ENCODE data around the gene CDH4.

The CDH4 gene

GRCh38 chr20:61357119-61357518 lies 105.1 kb downstream of the CDH4 start:
- Histone ChIP-seq H3K9me3 (ENCODE audit: control insufficient read depth, insufficient read depth, low read depth, low read length) (no peaks in the 10 kb centered on the region), H3K4me3 (ENCODE audit: low read depth, low read length) (no peak overlapping the region), H3K36me3 (ENCODE audit: control insufficient read depth, insufficient read depth, low read length) (no peaks in the 10 kb centered on the region), H3K27me3 (ENCODE audit: control insufficient read depth, insufficient read depth, low read length) (peaks cover 76% of the 10 kb centered on the region), H3K4me1 (ENCODE audit: control insufficient read depth, insufficient read depth, low read length) (peaks cover 10% of the 10 kb centered on the region; the same call in 1 of the 2 replicates), H3K27ac (ENCODE audit: low read depth, low read length) (no peak overlapping the region), H3K9ac (ENCODE audit: low read length) (no peak overlapping the region)

- Histone ChIP-seq H3K9me3 (ENCODE audit: control insufficient read depth, insufficient read depth, low read depth, low read length) (no peaks in the 10 kb centered on the region), H3K4me3 (ENCODE audit: low read depth, low read length) (no peak overlapping the region), H3K9ac (ENCODE audit: low read length) (no peak overlapping the region), H3K36me3 (ENCODE audit: control insufficient read depth, insufficient read depth, low read length) (no peaks in the 10 kb centered on the region), H3K27me3 (ENCODE audit: control insufficient read depth, insufficient read depth, low read length) (peaks cover 81% of the 10 kb centered on the region), H3K27ac (ENCODE audit: low read depth, low read length) (no peak overlapping the region), H3K4me1 (ENCODE audit: control insufficient read depth, insufficient read depth, low read length) (no peaks in the 10 kb centered on the region)
These were observed 107.2 kb downstream of the CDH4 start for GRCh38 chr20:61359254-61359653.

GRCh38 chr20:61360296-61360695 lies 108.2 kb downstream of the CDH4 start:
- Histone ChIP-seq H3K27ac (ENCODE audit: low read depth, low read length) (no peak overlapping the region), H3K9me3 (ENCODE audit: control insufficient read depth, insufficient read depth, low read depth, low read length) (peaks cover 5% of the 10 kb centered on the region), H3K27me3 (ENCODE audit: control insufficient read depth, insufficient read depth, low read length) (peaks cover 76% of the 10 kb centered on the region), H3K4me3 (ENCODE audit: low read depth, low read length) (no peak overlapping the region), H3K36me3 (ENCODE audit: control insufficient read depth, insufficient read depth, low read length) (no peaks in the 10 kb centered on the region), H3K9ac (ENCODE audit: low read length) (no peak overlapping the region), H3K4me1 (ENCODE audit: control insufficient read depth, insufficient read depth, low read length) (no peaks in the 10 kb centered on the region)

- H3K9me3 ChIP-seq (ENCODE audit: control insufficient read depth, insufficient read depth, low read depth, low read length) = peaks cover 12% of the 10 kb centered on the region
- peaks cover 71% of the 10 kb centered on the region for H3K27me3 ChIP-seq (ENCODE audit: control insufficient read depth, insufficient read depth, low read length)
- H3K27ac ChIP-seq (ENCODE audit: low read depth, low read length) = no peak overlapping the region
- H3K9ac ChIP-seq (ENCODE audit: low read length) = no peak overlapping the region
- H3K4me1 ChIP-seq (ENCODE audit: control insufficient read depth, insufficient read depth, low read length) = no peaks in the 10 kb centered on the region
- no peaks in the 10 kb centered on the region for H3K36me3 ChIP-seq (ENCODE audit: control insufficient read depth, insufficient read depth, low read length)
- H3K4me3 ChIP-seq (ENCODE audit: low read depth, low read length) = no peak overlapping the region
These were observed 108.9 kb downstream of the CDH4 start for GRCh38 chr20:61360940-61361339.

- H3K9me3 ChIP-seq (ENCODE audit: control insufficient read depth, insufficient read depth, low read depth, low read length) = peaks cover 15% of the 10 kb centered on the region
- H3K27ac ChIP-seq (ENCODE audit: low read depth, low read length) = no peak overlapping the region
- H3K4me3 ChIP-seq (ENCODE audit: low read depth, low read length) = no peak overlapping the region
- no peaks in the 10 kb centered on the region for H3K4me1 ChIP-seq (ENCODE audit: control insufficient read depth, insufficient read depth, low read length)
- H3K36me3 ChIP-seq (ENCODE audit: control insufficient read depth, insufficient read depth, low read length) = no peaks in the 10 kb centered on the region
- no peak overlapping the region for H3K9ac ChIP-seq (ENCODE audit: low read length)
- peaks cover 66% of the 10 kb centered on the region for H3K27me3 ChIP-seq (ENCODE audit: control insufficient read depth, insufficient read depth, low read length)
These were observed 109.4 kb downstream of the CDH4 start for GRCh38 chr20:61361501-61361900.

- peaks cover 45% of the 10 kb centered on the region for H3K27me3 ChIP-seq (ENCODE audit: control insufficient read depth, insufficient read depth, low read length)
- peaks cover 20% of the 10 kb centered on the region for H3K9me3 ChIP-seq (ENCODE audit: control insufficient read depth, insufficient read depth, low read depth, low read length)
- H3K4me1 ChIP-seq (ENCODE audit: control insufficient read depth, insufficient read depth, low read length) = no peaks in the 10 kb centered on the region
- no peak overlapping the region for H3K9ac ChIP-seq (ENCODE audit: low read length)
- H3K27ac ChIP-seq (ENCODE audit: low read depth, low read length) = no peak overlapping the region
- no peak overlapping the region for H3K4me3 ChIP-seq (ENCODE audit: low read depth, low read length)
- no peaks in the 10 kb centered on the region for H3K36me3 ChIP-seq (ENCODE audit: control insufficient read depth, insufficient read depth, low read length)
These were observed 112.1 kb downstream of the CDH4 start for GRCh38 chr20:61364147-61364546.

- H3K27me3 ChIP-seq (ENCODE audit: control insufficient read depth, insufficient read depth, low read length) = peaks cover 19% of the 10 kb centered on the region; the same call in 1 of the 2 replicates
- no peak overlapping the region for H3K4me3 ChIP-seq (ENCODE audit: low read depth, low read length)
- H3K4me1 ChIP-seq (ENCODE audit: control insufficient read depth, insufficient read depth, low read length) = peaks cover 12% of the 10 kb centered on the region
- H3K9me3 ChIP-seq (ENCODE audit: control insufficient read depth, insufficient read depth, low read depth, low read length) = peaks cover 20% of the 10 kb centered on the region
- H3K27ac ChIP-seq (ENCODE audit: low read depth, low read length) = no peak overlapping the region
- H3K9ac ChIP-seq (ENCODE audit: low read length) = no peak overlapping the region
- no peaks in the 10 kb centered on the region for H3K36me3 ChIP-seq (ENCODE audit: control insufficient read depth, insufficient read depth, low read length)
These were observed 114.9 kb downstream of the CDH4 start for GRCh38 chr20:61366914-61367313.

GRCh38 chr20:61369731-61370520 lies 117.9 kb downstream of the CDH4 start:
- Histone ChIP-seq H3K9ac (ENCODE audit: low read length) (no peak overlapping the region), H3K27ac (ENCODE audit: low read depth, low read length) (no peak overlapping the region), H3K36me3 (ENCODE audit: control insufficient read depth, insufficient read depth, low read length) (no peaks in the 10 kb centered on the region), H3K9me3 (ENCODE audit: control insufficient read depth, insufficient read depth, low read depth, low read length) (peaks cover 18% of the 10 kb centered on the region), H3K4me1 (ENCODE audit: control insufficient read depth, insufficient read depth, low read length) (peaks cover 12% of the 10 kb centered on the region), H3K27me3 (ENCODE audit: control insufficient read depth, insufficient read depth, low read length) (peaks cover 7% of the 10 kb centered on the region; the same call in 1 of the 2 replicates), H3K4me3 (ENCODE audit: low read depth, low read length) (no peak overlapping the region)

GRCh38 chr20:61370841-61371303 lies 118.8 kb downstream of the CDH4 start:
- H3K36me3 ChIP-seq (ENCODE audit: control insufficient read depth, insufficient read depth, low read length) = no peaks in the 10 kb centered on the region
- H3K4me1 ChIP-seq (ENCODE audit: control insufficient read depth, insufficient read depth, low read length) = peaks cover 12% of the 10 kb centered on the region
- H3K27me3 ChIP-seq (ENCODE audit: control insufficient read depth, insufficient read depth, low read length) = peaks cover 7% of the 10 kb centered on the region; the same call in 1 of the 2 replicates
- H3K9me3 ChIP-seq (ENCODE audit: control insufficient read depth, insufficient read depth, low read depth, low read length) = peaks cover 13% of the 10 kb centered on the region
- no peak overlapping the region for H3K27ac ChIP-seq (ENCODE audit: low read depth, low read length)
- no peak overlapping the region for H3K4me3 ChIP-seq (ENCODE audit: low read depth, low read length)
- H3K9ac ChIP-seq (ENCODE audit: low read length) = no peak overlapping the region

- peaks cover 8% of the 10 kb centered on the region for H3K9me3 ChIP-seq (ENCODE audit: control insufficient read depth, insufficient read depth, low read depth, low read length)
- H3K9ac ChIP-seq (ENCODE audit: low read length) = no peak overlapping the region
- no peak overlapping the region for H3K27ac ChIP-seq (ENCODE audit: low read depth, low read length)
- no peak overlapping the region for H3K4me3 ChIP-seq (ENCODE audit: low read depth, low read length)
- H3K27me3 ChIP-seq (ENCODE audit: control insufficient read depth, insufficient read depth, low read length) = peaks cover 7% of the 10 kb centered on the region; the same call in 1 of the 2 replicates
- H3K36me3 ChIP-seq (ENCODE audit: control insufficient read depth, insufficient read depth, low read length) = no peaks in the 10 kb centered on the region
- H3K4me1 ChIP-seq (ENCODE audit: control insufficient read depth, insufficient read depth, low read length) = peaks cover 12% of the 10 kb centered on the region
These were observed 119.6 kb downstream of the CDH4 start for GRCh38 chr20:61371501-61372136.
